ENCODE results near the gene HMX3.

GRCh38 chr10:123143162-123143824 is 7.5 kb downstream of the HMX3 start:
- no peak for TF ChIP-seq KAT7 (CRISPR knock-in tag; IDR thresholded peaks at IDR 0.05; ENCODE audit: borderline replicate concordance)
- TF ChIP-seq FOXK1 (CRISPR knock-in tag; IDR thresholded peaks at IDR 0.05; ENCODE audit: borderline replicate concordance, low read depth), result no peak
- no peak for TF ChIP-seq GMEB1 (CRISPR knock-in tag; IDR thresholded peaks at IDR 0.05; ENCODE audit: borderline replicate concordance)
- no peak for TF ChIP-seq ZFP91 (CRISPR knock-in tag; IDR thresholded peaks at IDR 0.05; ENCODE audit: borderline replicate concordance)
- TF ChIP-seq KLF12 (CRISPR knock-in tag; IDR thresholded peaks at IDR 0.05; ENCODE audit: borderline replicate concordance), result no peak
- TF ChIP-seq ATF7-NPFF (CRISPR knock-in tag; IDR thresholded peaks at IDR 0.05; ENCODE audit: low read depth), result no peak
- TF ChIP-seq, protein P1, sequence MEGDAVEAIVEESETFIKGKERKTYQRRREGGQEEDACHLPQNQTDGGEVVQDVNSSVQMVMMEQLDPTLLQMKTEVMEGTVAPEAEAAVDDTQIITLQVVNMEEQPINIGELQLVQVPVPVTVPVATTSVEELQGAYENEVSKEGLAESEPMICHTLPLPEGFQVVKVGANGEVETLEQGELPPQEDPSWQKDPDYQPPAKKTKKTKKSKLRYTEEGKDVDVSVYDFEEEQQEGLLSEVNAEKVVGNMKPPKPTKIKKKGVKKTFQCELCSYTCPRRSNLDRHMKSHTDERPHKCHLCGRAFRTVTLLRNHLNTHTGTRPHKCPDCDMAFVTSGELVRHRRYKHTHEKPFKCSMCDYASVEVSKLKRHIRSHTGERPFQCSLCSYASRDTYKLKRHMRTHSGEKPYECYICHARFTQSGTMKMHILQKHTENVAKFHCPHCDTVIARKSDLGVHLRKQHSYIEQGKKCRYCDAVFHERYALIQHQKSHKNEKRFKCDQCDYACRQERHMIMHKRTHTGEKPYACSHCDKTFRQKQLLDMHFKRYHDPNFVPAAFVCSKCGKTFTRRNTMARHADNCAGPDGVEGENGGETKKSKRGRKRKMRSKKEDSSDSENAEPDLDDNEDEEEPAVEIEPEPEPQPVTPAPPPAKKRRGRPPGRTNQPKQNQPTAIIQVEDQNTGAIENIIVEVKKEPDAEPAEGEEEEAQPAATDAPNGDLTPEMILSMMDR (CRISPR knock-in tag; IDR thresholded peaks at IDR 0.05), result no peak
- no peak for TF ChIP-seq AFF4 (CRISPR knock-in tag; IDR thresholded peaks at IDR 0.05)
- TF ChIP-seq ZZZ3 (CRISPR knock-in tag; IDR thresholded peaks at IDR 0.05; ENCODE audit: borderline replicate concordance), result no peak
- TF ChIP-seq POLR2A (IDR thresholded peaks at IDR 0.05; ENCODE audit: insufficient read depth in 1 of 2, low read depth in 2 of 2, low read length in 2 of 2), result no peak
- TF ChIP-seq NFE2L1 (CRISPR knock-in tag; IDR thresholded peaks at IDR 0.05; ENCODE audit: borderline replicate concordance), result no peak
